ENCODE data around the gene RDH11.
A peak's percentile ranks its signal among the peaks of the same experiment; 100 is the strongest.
"Not testable (repeated sequence)": the region's sequence is repeated elsewhere in the genome, so short reads cannot be mapped to it uniquely, and the experiment has no call there.

RDH11 gene

DNA sequence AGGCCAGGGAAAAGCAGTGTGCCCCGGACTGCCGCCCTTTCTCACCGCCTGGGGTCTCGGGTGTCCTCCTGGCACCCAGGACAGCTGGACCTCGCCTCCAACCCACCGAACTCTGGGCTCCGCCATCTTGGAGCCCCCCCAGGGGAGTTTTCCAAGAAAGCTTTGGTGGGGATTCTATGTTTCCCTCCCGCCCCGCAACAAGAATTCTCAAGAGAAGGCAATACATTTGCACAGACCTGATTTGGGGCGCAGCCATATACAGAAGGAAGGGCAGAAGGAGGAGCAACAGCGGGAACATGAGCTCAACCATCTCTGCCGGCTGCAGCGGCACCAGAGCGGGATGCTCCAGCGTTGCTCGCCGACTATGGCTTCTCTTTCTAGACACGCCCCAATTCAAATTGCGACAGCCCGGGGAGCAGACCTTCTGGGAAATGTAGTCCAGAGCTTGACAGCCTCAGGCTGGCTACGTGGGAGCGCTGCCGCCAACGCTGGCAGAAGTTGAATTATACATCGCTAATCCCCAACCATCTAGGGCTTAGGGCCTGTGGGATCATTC is at the start of gene RDH11:
TSS of gene RDH11 (minus strand) at position 371 of the 556 bp plus-strand sequence. CDS start at position 310, 61 bp downstream.
- DNase-seq = peak; percentile 78 to 89

DNA sequence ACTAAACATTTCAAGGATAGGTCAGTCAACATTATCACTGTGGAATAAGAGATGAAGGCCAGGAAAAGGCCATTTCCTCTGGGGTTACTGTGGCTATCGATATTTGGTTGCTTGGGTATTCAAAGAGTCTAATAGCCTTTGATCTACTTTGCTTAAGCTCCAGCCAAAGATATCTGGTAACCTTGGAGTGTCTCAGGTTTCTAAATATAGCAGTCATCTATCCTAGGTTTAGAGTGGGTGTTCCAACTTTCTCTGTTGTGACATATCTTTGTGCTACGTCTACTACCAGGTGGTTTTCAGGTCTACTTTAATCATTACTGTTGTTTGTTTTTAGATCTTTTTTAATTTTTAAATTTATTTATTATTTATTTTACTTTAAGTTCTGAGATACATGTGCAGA is 48.5 kb upstream of the RDH11 start:
- DNase-seq = no peak

- no peak for DNase-seq
Observed at GRCh38 chr14:67738740-67739504, 43.4 kb upstream of the RDH11 start.

DNA sequence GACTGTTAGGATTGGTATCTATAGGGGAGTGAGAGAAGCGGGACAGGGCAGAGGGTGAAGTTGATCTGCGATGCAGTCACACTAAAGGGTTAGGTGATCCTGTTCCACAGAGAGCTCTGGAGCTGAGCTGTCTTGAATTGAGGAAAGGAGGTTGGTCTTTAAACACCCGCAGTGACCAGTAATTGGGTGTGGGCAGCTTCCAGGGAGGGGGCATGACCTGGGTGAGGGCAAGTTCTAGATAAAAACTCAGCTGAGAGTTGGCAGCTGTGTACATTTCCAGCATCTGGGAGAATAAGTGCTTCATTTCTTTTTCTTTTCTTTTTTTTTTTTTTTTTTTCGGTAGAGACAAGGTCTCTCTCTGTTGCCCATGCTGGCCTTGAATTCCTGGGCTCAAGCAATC is 41.2 kb upstream of the RDH11 start:
- no peak for DNase-seq

DNA sequence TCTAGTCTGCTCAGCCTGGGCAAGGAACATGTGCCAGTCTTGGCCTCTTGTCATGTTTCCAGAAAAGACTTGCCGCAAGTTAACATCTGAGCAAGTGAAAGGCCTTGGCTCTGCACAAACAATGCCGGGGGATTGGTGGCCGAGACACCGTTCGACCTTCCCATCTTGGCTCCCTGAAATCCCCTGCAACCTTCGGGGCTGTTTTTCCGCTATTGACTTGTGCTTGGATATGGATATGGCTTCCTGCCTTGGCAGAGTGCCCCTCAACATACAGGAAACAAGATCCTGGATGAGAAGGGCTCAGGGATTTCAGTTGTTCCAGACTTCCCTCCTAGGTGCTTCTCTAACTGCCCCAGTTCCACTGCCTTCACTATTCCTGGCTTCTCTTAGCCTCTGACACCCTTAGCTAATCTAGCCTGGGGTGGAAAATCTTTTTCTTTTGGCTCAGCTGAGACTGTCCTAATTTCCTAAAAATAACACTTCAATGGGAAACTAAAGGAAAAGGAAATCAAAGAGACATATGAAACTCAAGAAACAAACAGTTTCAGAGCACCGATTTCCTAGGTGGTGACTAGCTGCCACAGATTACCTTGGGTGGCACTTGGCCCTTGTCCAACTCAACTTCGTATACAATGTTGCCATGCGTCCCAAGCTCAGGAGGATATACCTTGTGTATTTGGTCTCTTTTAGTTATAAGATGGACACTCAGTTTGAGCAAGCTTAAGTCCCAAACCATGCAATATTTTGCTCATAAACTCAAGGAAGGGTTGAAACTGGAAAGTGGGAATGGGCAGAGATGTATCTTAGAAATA is 40.0 kb upstream of the RDH11 start:
- no peak for DNase-seq

- no peak for DNase-seq
Observed at GRCh38 chr14:67734675-67735074, 39.1 kb upstream of the RDH11 start.

DNA sequence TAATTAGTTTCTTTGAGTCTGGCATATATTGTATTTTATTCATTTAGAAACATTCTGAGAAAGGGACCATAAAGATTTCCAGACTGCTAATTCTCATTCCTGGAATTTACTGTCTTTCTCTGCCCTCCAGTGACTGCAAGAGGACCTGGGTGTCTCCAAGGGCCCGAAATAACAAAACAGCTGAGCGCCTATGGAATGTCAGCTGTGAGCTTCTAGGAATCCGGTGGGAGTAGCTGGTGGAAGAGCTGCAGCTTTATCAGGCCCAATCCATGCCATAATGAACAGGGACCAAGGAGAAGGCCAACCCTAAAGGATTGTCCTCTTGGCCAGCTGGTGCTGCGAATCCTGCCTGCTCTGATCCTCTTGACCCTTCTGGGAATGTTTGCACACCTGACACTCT is 38.1 kb upstream of the RDH11 start:
- DNase-seq = no peak

GRCh38 chr14:67729072-67729885 is 33.7 kb upstream of the RDH11 start:
- DNase-seq = no peak

DNA sequence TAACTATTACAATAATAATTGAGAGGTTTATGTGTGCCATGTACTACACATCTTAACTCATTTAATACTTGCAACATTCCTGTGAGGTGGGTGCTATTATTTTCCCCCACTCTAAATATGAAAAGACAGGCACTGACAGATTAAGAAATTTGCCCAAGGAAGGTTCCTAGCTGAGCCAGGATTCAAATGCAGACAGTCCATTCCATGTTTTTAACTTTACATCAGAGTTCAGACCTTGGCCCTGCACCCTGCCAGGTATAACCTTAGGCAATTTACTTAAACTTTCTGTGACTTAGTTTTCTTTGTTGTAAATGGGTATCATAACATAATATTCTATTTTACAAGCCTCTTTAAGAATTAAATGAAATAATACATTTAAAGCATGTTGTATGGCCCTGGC is 32.7 kb upstream of the RDH11 start:
- DNase-seq = no peak

GRCh38 chr14:67727361-67727760 is 31.8 kb upstream of the RDH11 start:
- no peak for DNase-seq

DNA sequence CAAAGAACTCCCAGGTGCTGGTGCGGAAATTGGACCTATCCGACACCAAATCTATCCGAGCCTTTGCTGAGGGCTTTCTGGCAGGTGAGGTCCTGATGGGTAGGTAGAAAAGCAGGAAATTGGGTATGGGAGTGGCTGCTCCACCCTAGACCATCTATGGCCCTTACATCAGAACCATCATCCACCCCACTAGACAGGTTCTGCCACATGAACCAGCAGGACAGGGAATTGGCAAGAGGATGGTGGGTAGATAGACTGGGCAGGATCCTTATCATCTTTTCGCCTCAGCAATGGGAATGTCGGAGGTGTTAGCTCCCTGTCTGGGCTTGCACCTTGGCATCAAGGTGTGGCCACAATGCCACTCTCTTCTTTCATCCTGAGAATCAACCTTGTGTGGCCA is 29.6 kb upstream of the RDH11 start:
- DNase-seq = no peak

GRCh38 chr14:67722293-67722692 is 26.7 kb upstream of the RDH11 start:
- no peak for DNase-seq

GRCh38 chr14:67721875-67722274 is 26.3 kb upstream of the RDH11 start:
- no peak for DNase-seq

DNA sequence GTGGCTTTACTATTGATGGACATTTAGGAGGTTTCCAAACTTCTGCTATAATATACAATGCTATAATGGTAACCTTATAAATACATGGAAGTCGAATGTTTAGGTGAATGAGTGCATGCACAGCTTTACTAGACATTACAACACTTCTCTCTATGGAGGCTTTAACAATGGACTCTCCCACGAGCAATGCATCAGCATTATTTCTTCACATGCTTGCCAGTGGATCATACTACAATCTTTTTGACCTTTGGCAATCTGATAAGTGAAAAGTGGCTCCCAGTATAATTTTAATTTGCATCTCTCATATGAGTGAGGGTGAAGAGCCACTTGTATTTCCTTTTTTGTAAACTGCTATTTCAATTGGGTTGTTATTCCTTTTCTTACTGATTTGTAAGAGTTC is 24.3 kb upstream of the RDH11 start:
- no peak for DNase-seq

DNA sequence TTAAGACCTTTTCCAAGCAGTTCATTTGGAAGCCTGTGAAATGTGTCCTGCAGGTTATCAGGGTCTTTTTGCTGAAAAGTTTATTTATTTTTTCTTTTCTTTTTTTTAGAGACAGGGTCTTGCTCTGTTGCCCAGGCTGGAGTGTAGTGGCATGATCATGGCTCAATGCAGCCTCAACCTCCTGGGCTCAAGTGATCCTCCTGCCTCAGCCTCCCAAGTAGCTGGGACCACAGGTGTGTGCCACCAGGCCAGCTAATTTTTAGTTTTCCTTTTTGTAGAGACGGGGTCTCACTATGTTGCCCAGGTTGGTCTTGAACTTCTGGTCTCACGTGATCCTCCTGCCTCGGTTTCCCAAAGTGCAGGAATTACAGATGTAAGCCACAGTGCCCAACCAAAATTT is 23.8 kb upstream of the RDH11 start:
- not testable (repeated sequence) for DNase-seq

DNA sequence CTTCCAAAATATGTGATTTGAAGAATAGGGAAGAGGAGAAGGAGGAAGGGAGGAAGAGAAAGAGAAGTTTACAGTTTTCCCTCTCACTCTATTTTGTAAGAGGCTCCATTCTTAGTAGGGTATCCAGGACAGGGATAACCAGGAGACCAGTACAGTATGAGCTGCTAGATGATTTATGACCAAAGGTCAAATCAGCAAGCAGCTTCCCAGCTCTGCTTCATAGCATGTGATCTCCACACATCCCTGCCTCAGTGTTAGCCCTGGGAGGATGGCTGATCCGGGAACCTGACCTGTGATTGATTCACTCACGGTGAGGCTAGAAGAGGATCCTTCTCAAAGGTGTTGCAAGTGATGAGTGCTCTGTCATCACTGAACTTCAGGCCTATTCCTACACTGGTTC is 22.7 kb upstream of the RDH11 start:
- DNase-seq = no peak

GRCh38 chr14:67717048-67717447 is 21.5 kb upstream of the RDH11 start:
- DNase-seq = no peak

DNA sequence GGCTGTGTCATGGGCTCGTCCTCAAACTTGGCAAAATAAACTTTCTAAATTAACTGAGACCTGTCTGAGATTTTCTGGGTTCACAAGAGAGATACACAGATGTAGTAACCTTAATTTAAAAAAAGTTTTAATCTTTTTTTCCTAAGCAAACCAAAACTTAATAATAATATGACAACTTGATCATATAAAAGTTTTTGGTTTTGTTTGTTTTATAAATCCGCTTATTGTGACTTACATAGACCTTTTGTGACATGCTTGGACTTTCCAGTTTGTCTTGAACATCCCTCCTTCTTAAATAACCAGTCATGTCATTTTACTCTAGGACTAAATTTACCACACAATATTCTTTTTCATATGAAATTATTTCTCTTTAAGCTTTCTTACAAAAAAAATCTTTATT is 14.6 kb upstream of the RDH11 start:
- no peak for DNase-seq

- DNase-seq = not testable (repeated sequence)
Observed at GRCh38 chr14:67709796-67710195, 14.2 kb upstream of the RDH11 start.

DNA sequence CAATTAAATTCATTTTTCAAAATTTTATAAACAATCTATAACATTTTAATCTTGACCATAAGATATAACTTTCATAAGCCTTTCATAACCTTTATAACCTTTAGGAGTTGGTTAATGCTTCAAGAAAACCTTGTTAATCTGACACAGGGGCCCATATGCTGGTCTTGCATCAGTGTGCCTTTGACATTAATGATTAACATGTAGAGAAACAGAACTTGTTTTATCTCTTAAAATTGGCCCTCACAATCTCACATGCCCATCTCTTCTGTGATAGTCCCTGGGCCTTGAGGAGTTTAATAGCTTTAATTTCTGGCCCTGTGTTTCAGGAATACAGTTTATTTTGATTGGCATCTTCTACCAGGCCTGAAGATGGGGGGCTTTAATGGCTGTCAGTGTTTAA is 13.8 kb upstream of the RDH11 start:
- DNase-seq = not testable (repeated sequence)

GRCh38 chr14:67705211-67705610 is 9.6 kb upstream of the RDH11 start:
- DNase-seq = no peak

- peak; percentile 33 to 42 for DNase-seq
Observed at GRCh38 chr14:67704484-67705089, 9.0 kb upstream of the RDH11 start.

DNA sequence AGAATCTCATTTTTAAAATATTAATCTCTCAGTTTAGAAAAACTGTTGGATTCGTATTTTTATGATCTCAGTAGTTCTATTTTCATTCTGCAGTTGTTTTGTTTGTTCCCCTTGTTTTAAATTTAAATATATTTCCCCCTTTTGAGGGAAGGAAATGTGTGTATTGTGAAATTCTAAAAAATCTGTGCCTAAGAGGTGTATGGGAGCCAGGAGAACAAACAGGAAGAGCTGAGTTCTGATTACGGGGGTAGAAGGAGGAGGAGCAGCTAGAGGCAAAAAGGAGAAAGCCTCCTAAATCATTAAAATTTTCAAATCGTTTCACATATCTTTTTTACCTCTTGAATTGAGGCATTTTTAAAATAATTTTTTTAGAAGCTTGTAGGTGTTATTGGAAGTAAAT is 8.4 kb upstream of the RDH11 start:
- no peak for DNase-seq
